GM12878 (cell line): Measurements from ENCODE around the gene RETREG3. TPM values are rescaled to one million over a fixed set of nuclear protein-coding genes. Genes with fewer than 3 reads are reported as not detected.

Experiments used
- ATAC-seq: fragments of 200-7000 bp; cut with Tn5 transposase; 3 replicates; pipeline ENCODE4 v1.9.1; 2020; ENCODE audit warnings: mild to moderate bottlenecking, moderate library complexity
- BruUV-seq: library from RNA; stranded (reverse); fragments of 400-500 nt; replicated peaks from 2 replicates; lab custom pipeline; 2021; lab: Mats Ljungman, UMichigan
- CTCF ChIA-PET: fragments of 300-600 bp; sonication (Branson Sonifier 250); formaldehyde crosslinking; extraction: SDS; loops from one replicate; lab custom pipeline; 2021; ENCODE audit warnings: inconsistent platforms; lab: Yijun Ruan, JAX
- POLR2A ChIA-PET: fragments of 350-600 bp; formaldehyde crosslinking; extraction: SDS; loops from one replicate; lab custom pipeline; 2021; ENCODE audit warnings: inconsistent platforms; lab: Charles Lee
- RAD21 ChIA-PET: fragments of 300-600 bp; sonication (Branson Sonifier 250); formaldehyde crosslinking; loops from one replicate; lab custom pipeline; 2023; ENCODE audit warnings: antibody characterized with exemption; ENCODE audit not compliant: unreplicated experiment; lab: Charles Lee
- SMC1A ChIA-PET: fragments of 300-600 bp; sonication (Branson Sonifier 250); formaldehyde crosslinking; loops from one replicate; lab custom pipeline; 2023; ENCODE audit not compliant: unreplicated experiment, uncharacterized antibody; lab: Charles Lee
- DNase-seq: peaks from one replicate; pipeline ENCODE4 v3.0.0-alpha.2; 2011; ENCODE audit warnings: low read depth, low spot score
- FAIRE-seq: peaks from 3 replicates; lab custom pipeline; 2011; peaks lifted over from hg19 to GRCh38; lab: Jason Lieb, UNC
- H2AFZ ChIP-seq: 2 replicates; pipeline ENCODE4 v1.6.0; 2011; ENCODE audit warnings: low read depth, low read length, control low read depth; ENCODE audit not compliant: control insufficient read depth
- H3K27ac ChIP-seq: 2 replicates; pipeline ENCODE4 v1.5.1; 2011; ENCODE audit warnings: control low read depth; ENCODE audit not compliant: control insufficient read depth, insufficient read depth
- H3K27me3 ChIP-seq, 2 experiments: replicated peaks in 1 of 2; 2 replicates each; pipeline versions ENCODE4 v1.6.0 to v1.6.1; 2011; ENCODE audit warnings: low read length in 1 of 2; ENCODE audit not compliant: control insufficient read depth in 2 of 2, insufficient read depth in 2 of 2
- H3K36me3 ChIP-seq, 2 experiments: 2 replicates each; pipeline ENCODE4 v1.5.1; 2011; ENCODE audit warnings: low read length in 1 of 2; ENCODE audit not compliant: control insufficient read depth in 2 of 2, insufficient read depth in 2 of 2
- H3K4me1 ChIP-seq: 2 replicates; pipeline ENCODE4 v1.6.1; 2011; ENCODE audit warnings: mild to moderate bottlenecking, low read length, moderate library complexity, mixed read lengths; ENCODE audit not compliant: control insufficient read depth, insufficient read depth
- H3K4me2 ChIP-seq: 2 replicates; pipeline ENCODE4 v1.6.0; 2011; ENCODE audit warnings: control low read depth; ENCODE audit not compliant: control insufficient read depth, insufficient read depth
- H3K4me3 ChIP-seq: fragments of 200-600 bp; sonication (generic); 2 replicates; pipeline ENCODE4 v1.5.1; 2016
- H3K79me2 ChIP-seq: 2 replicates; pipeline ENCODE4 v1.6.0; 2011; ENCODE audit warnings: low read length; ENCODE audit not compliant: control insufficient read depth, insufficient read depth
- H3K9ac ChIP-seq: 2 replicates; pipeline ENCODE4 v1.8.0; 2011; ENCODE audit warnings: low read length, control low read depth, mixed read lengths; ENCODE audit not compliant: control insufficient read depth, insufficient read depth
- H3K9me3 ChIP-seq: replicated peaks from 3 replicates; pipeline ENCODE4 v1.5.1; 2011; ENCODE audit warnings: mild to moderate bottlenecking, low read length; ENCODE audit not compliant: control insufficient read depth, insufficient read depth
- H4K20me1 ChIP-seq: 2 replicates; pipeline ENCODE4 v1.6.0; 2011; ENCODE audit not compliant: control insufficient read depth, insufficient read depth
- BCL3 ChIP-seq: IDR thresholded peaks from 2 replicates; pipeline ENCODE4 v1.6.1; 2011; ENCODE audit warnings: borderline replicate concordance, low read depth, mild to moderate bottlenecking, moderate library complexity, low read length; ENCODE audit not compliant: insufficient read depth, poor library complexity, severe bottlenecking
- E2F4 ChIP-seq: IDR thresholded peaks from 2 replicates; pipeline ENCODE4 v1.6.1; 2012; ENCODE audit warnings: low read depth, low read length, improper control_type of control experiment
- GABPA ChIP-seq: IDR thresholded peaks from 2 replicates; pipeline ENCODE4 v1.6.1; 2014; ENCODE audit warnings: antibody characterized with exemption, low read depth, mild to moderate bottlenecking, inconsistent platforms
- IRF3 ChIP-seq: fragments of 450-650 bp; IDR thresholded peaks from 2 replicates; pipeline ENCODE4 v1.6.1; 2014; ENCODE audit warnings: mild to moderate bottlenecking
- MTA2 ChIP-seq: fragments of 450-650 bp; IDR thresholded peaks from 2 replicates; pipeline ENCODE4 v1.6.1; 2016; ENCODE audit warnings: low read depth, mild to moderate bottlenecking, moderate library complexity
- PAX5 ChIP-seq: IDR thresholded peaks from 2 replicates; pipeline ENCODE4 v1.6.1; 2011; ENCODE audit warnings: low read depth, low read length, borderline replicate concordance
- PAX8 ChIP-seq: fragments of 450-650 bp; IDR thresholded peaks from 2 replicates; pipeline ENCODE4 v1.6.1; 2017; ENCODE audit warnings: mild to moderate bottlenecking, moderate library complexity
- SP1 ChIP-seq: IDR thresholded peaks from one replicate; pipeline ENCODE4 v1.6.1; 2011; ENCODE audit warnings: low read depth, low read length
- USF1 ChIP-seq: IDR thresholded peaks from 2 replicates; pipeline ENCODE4 v1.6.1; 2011; ENCODE audit warnings: borderline replicate concordance, low read depth, mild to moderate bottlenecking, moderate library complexity, mixed read lengths, low read length; ENCODE audit not compliant: insufficient read depth; ENCODE audit errors: extremely low read length
- ZNF207 ChIP-seq: fragments of 450-650 bp; IDR thresholded peaks from 2 replicates; pipeline ENCODE4 v1.6.1; 2014; ENCODE audit warnings: antibody characterized with exemption, mild to moderate bottlenecking, borderline replicate concordance
- ZNF592 ChIP-seq: fragments of 450-650 bp; IDR thresholded peaks from 2 replicates; pipeline ENCODE4 v1.6.1; 2017; ENCODE audit warnings: mild to moderate bottlenecking, moderate library complexity
- WGBS: methylation state at CpG from one replicate; pipeline ENCODE4 v1.1.6; 2016; ENCODE audit warnings: low lambda C conversion rate; ENCODE audit not compliant: insufficient replicate concordance, insufficient coverage; ENCODE audit errors: missing lambda C conversion rate; 5-methylcytosine and 5-hydroxymethylcytosine counted together
- in situ Hi-C: fragments of 300-500 bp; cut with MboI; formaldehyde crosslinking; loops from 9 replicates; pipeline ENCODE4 v1.14.3; 2018; ENCODE audit warnings: mixed read lengths
- intact Hi-C: fragments of 100-400 bp; cut with micrococcal nuclease; formaldehyde crosslinking; loops from one replicate; pipeline ENCODE4 v1.14.2; 2022; ENCODE audit not compliant: unreplicated experiment
- polyA plus RNA-seq, 11 experiments: library from polyadenylated mRNA; depleted of rRNA in 4 of 11; unstranded in 6 of 11; stranded (reverse) in 5 of 11; fragments of >200 nt; fragmentation: Nextera tagmentation in 4 of 11; fragmentation: Illumina TruSeq in 1 of 11; extraction: Ambion mirVana in 4 of 11; extraction: Trizol in 1 of 11; gene quantifications; 1 replicate in 1 of 11; 2 replicates in 10 of 11; pipeline versions ENCODE4 v1.2.1 to v1.2.3, GENCODE V29; 2011 to 2016; ENCODE audit warnings: inconsistent platforms in 2 of 11, missing spikeins in 2 of 11, low read depth in 1 of 11
- total RNA-seq, 4 experiments: library from RNA; depleted of rRNA in 3 of 4; stranded (reverse); fragments of >200 nt in 3 of 4; fragmentation: Illumina TruSeq in 1 of 4; extraction: Trizol in 1 of 4; gene quantifications; 2 replicates each; pipeline versions ENCODE4 v1.2.1 to v1.2.3, GENCODE V29; 2013 to 2021

Gene RETREG3
- total and polyA plus RNA-seq, 10 of the 15 experiments (the other 5 are each of a cell fraction or from before 2014, with no cell fraction given), result 7.0 to 50.6 (median 27.3) TPM

- intact Hi-C loops, result no loop called here
- ChIA-PET RAD21 (interaction anchor here (1.6 to 2.0 kb wide), 2 partner anchors 14 to 16 kb away, joined by 5 to 6 read pairs; no protein-coding TSS in a partner anchor), CTCF (interaction anchor here (1.3 to 1.8 kb wide), 4 partner anchors 12 to 65 kb away, joined by 3 to 7 read pairs (median 4); partner anchors contain the start of gene NAGLU), SMC1A (no interaction called here), POLR2A (interaction anchor here (1.4 kb wide), 1 partner anchor 11 kb away, joined by 4 read pairs; no protein-coding TSS in a partner anchor)
- no peaks in the 10 kb centered on the region; a peak in 1 of 4 replicates for H3K36me3 ChIP-seq
- H3K4me2 ChIP-seq, result peak overlapping the region; percentile 89; the same call in 1 of the 2 replicates
- no peaks in the 10 kb centered on the region for H3K27me3 ChIP-seq
- DNase-seq (no peak), ATAC-seq (no peak), FAIRE-seq (no peak)
- H3K9me3 ChIP-seq, result no peaks in the 10 kb centered on the region
- no peak overlapping the region for H2AFZ ChIP-seq
- in situ Hi-C loops, result no loop called here
- H3K4me3 ChIP-seq, result peak overlapping the region; percentile 94; the same call in 1 of the 2 replicates
- H3K27ac ChIP-seq, result no peak overlapping the region
- peaks cover 16% of the 10 kb centered on the region for H3K79me2 ChIP-seq
- H4K20me1 ChIP-seq, result no peaks in the 10 kb centered on the region
- no TSS peak for BruUV-seq
- peaks cover 9% of the 10 kb centered on the region for H3K4me1 ChIP-seq
- WGBS, result 96% methylated on average over 44 of the region's 45 CpGs
- H3K9ac ChIP-seq, result no peak overlapping the region
- TF ChIP-seq PAX5, result no peak
- no peak for TF ChIP-seq PAX8
- no peak for TF ChIP-seq USF1
- no peak for TF ChIP-seq ZNF207
- no peak for TF ChIP-seq BCL3
- TF ChIP-seq IRF3, result no peak
- TF ChIP-seq E2F4, result no peak
- no peak for TF ChIP-seq SP1
- TF ChIP-seq MTA2, result no peak
- no peak for TF ChIP-seq GABPA
- TF ChIP-seq ZNF592, result no peak
These were observed 55.9 kb downstream of the RETREG3 start for GRCh38 chr17:42553161-42553818.
